ENCODE measurements around the gene LSG1.

Gene LSG1

GRCh38 chr3:194598771-194599557 is 73.0 kb downstream of the LSG1 start:
- H3K27ac ChIP-seq (ENCODE audit: low read length) = no peak overlapping the region
- H3K4me3 ChIP-seq (ENCODE audit: low read depth in 1 of 2, low read length in 2 of 2) = no peak overlapping the region
- H3K9me3 ChIP-seq (ENCODE audit: control insufficient read depth in 1 of 2, low read length in 2 of 2) = no peaks in the 10 kb centered on the region
- no peaks in the 10 kb centered on the region for H3K36me3 ChIP-seq (ENCODE audit: control insufficient read depth in 1 of 2, insufficient read depth in 2 of 2, low read length in 2 of 2)
- no peaks in the 10 kb centered on the region for H3K4me1 ChIP-seq (ENCODE audit: control insufficient read depth in 1 of 2, insufficient read depth in 2 of 2, low read length in 2 of 2)
- H3K27me3 ChIP-seq (ENCODE audit: low read depth, low read length) = no peaks in the 10 kb centered on the region

- Histone ChIP-seq H3K4me1 (ENCODE audit: control insufficient read depth in 1 of 2, insufficient read depth in 2 of 2, low read length in 2 of 2) (peaks cover 0 to 5% of the 10 kb centered on the region in 2 donors), H3K9me3 (ENCODE audit: control insufficient read depth in 1 of 2, low read length in 2 of 2) (no peaks in the 10 kb centered on the region), H3K4me3 (ENCODE audit: low read depth in 1 of 2, low read length in 2 of 2) (no peak overlapping the region), H3K36me3 (ENCODE audit: control insufficient read depth in 1 of 2, insufficient read depth in 2 of 2, low read length in 2 of 2) (no peaks in the 10 kb centered on the region), H3K27ac (ENCODE audit: low read length) (no peak overlapping the region), H3K27me3 (ENCODE audit: low read depth, low read length) (no peaks in the 10 kb centered on the region)
Observed at GRCh38 chr3:194596906-194597305, 75.1 kb downstream of the LSG1 start.

GRCh38 chr3:194592798-194593752 is 78.9 kb downstream of the LSG1 start:
- no peak overlapping the region for H3K27ac ChIP-seq (ENCODE audit: low read length)
- peaks cover 0 to 3% of the 10 kb centered on the region in 2 donors for H3K36me3 ChIP-seq (ENCODE audit: control insufficient read depth in 1 of 2, insufficient read depth in 2 of 2, low read length in 2 of 2)
- H3K9me3 ChIP-seq (ENCODE audit: control insufficient read depth in 1 of 2, low read length in 2 of 2) = no peaks in the 10 kb centered on the region
- no peaks in the 10 kb centered on the region for H3K27me3 ChIP-seq (ENCODE audit: low read depth, low read length)
- no peak overlapping the region for H3K4me3 ChIP-seq (ENCODE audit: low read depth in 1 of 2, low read length in 2 of 2)
- peaks cover 0 to 5% of the 10 kb centered on the region in 2 donors for H3K4me1 ChIP-seq (ENCODE audit: control insufficient read depth in 1 of 2, insufficient read depth in 2 of 2, low read length in 2 of 2)

All from muscle layer of duodenum (tissue), 2 donors.